CD4-positive, alpha-beta T cell treated with Interleukin-4 for 4 hours (primary cell): Measurements from ENCODE around the gene P2RX7.

Experiments used
- DNase-seq: peaks from one replicate; pipeline ENCODE4 v3.0.0-alpha.2; 2020

Gene P2RX7

GRCh38 chr12:121111684-121112083, 21.0 kb upstream of the P2RX7 start:
- DNase-seq: no peak

GRCh38 chr12:121112496-121112895, 20.2 kb upstream of the P2RX7 start:
- no peak for DNase-seq

GRCh38 chr12:121113057-121113456, 19.6 kb upstream of the P2RX7 start:
- DNase-seq: no peak

- DNase-seq: no peak
These were observed 18.5 kb upstream of the P2RX7 start for GRCh38 chr12:121114019-121114639.

- DNase-seq: no peak
These were observed 17.9 kb upstream of the P2RX7 start for GRCh38 chr12:121114806-121115205.

GRCh38 chr12:121115530-121115929, 17.1 kb upstream of the P2RX7 start:
- DNase-seq: no peak

GRCh38 chr12:121116318-121117225, 16.1 kb upstream of the P2RX7 start:
- no peak for DNase-seq

- no peak for DNase-seq
These were observed 15.4 kb upstream of the P2RX7 start for GRCh38 chr12:121117226-121117777.

GRCh38 chr12:121120323-121120722, 12.4 kb upstream of the P2RX7 start:
- no peak for DNase-seq

- DNase-seq: no peak
These were observed 11.5 kb upstream of the P2RX7 start for GRCh38 chr12:121120989-121121755.

GRCh38 chr12:121121805-121122204, 10.9 kb upstream of the P2RX7 start:
- no peak for DNase-seq

- no peak for DNase-seq
These were observed 9.2 kb upstream of the P2RX7 start for GRCh38 chr12:121123488-121123887.

GRCh38 chr12:121124402-121125109, 8.1 kb upstream of the P2RX7 start:
- peak; percentile 40 for DNase-seq

GRCh38 chr12:121127501-121127900, 5.2 kb upstream of the P2RX7 start:
- no peak for DNase-seq

GRCh38 chr12:121128908-121129810, 3.5 kb upstream of the P2RX7 start:
- DNase-seq: peak; percentile 91

- no peak for DNase-seq
These were observed 2.9 kb upstream of the P2RX7 start for GRCh38 chr12:121129811-121130147.

GRCh38 chr12:121130866-121131373, 1.8 kb upstream of the P2RX7 start:
- DNase-seq: no peak

- DNase-seq: no peak
These were observed 735 bp upstream of the P2RX7 start for GRCh38 chr12:121131941-121132341.

GRCh38 chr12:121133838-121134237, 1.2 kb downstream of the P2RX7 start:
- no peak for DNase-seq

GRCh38 chr12:121135320-121135719, 2.6 kb downstream of the P2RX7 start:
- DNase-seq: no peak

GRCh38 chr12:121137512-121137911, 4.8 kb downstream of the P2RX7 start:
- DNase-seq: no peak
